Glutamatergic neuron (in vitro differentiated cells): ENCODE data around the gene ZGLP1. TPM values are rescaled to one million over a fixed set of nuclear protein-coding genes. Genes with fewer than 3 reads are reported as not detected.

Experiments
- DNase-seq: peaks from one replicate; pipeline ENCODE4 v3.0.0; 2022
- H3K27ac Mint-ChIP-seq: one replicate; pipeline ENCODE4 v1.8.0; 2020; ENCODE audit warnings: mild to moderate bottlenecking, mixed read lengths, inconsistent platforms; ENCODE audit not compliant: unreplicated experiment
- H3K27me3 Mint-ChIP-seq: one replicate; pipeline ENCODE4 v1.8.0; 2020; ENCODE audit warnings: mild to moderate bottlenecking, moderate library complexity, mixed read lengths, inconsistent platforms; ENCODE audit not compliant: unreplicated experiment
- H3K36me3 Mint-ChIP-seq: one replicate; pipeline ENCODE4 v1.8.0; 2020; ENCODE audit warnings: mild to moderate bottlenecking, mixed read lengths, inconsistent platforms; ENCODE audit not compliant: unreplicated experiment
- H3K4me1 Mint-ChIP-seq: one replicate; pipeline ENCODE4 v1.8.0; 2020; ENCODE audit warnings: mild to moderate bottlenecking, low read depth, mixed read lengths, inconsistent platforms; ENCODE audit not compliant: unreplicated experiment
- H3K4me3 Mint-ChIP-seq: one replicate; pipeline ENCODE4 v1.8.0; 2020; ENCODE audit warnings: mild to moderate bottlenecking, mixed read lengths, inconsistent platforms; ENCODE audit not compliant: unreplicated experiment
- H3K9me3 Mint-ChIP-seq: one replicate; pipeline ENCODE4 v1.8.0; 2020; ENCODE audit warnings: mild to moderate bottlenecking, moderate library complexity, mixed read lengths, inconsistent platforms; ENCODE audit not compliant: unreplicated experiment
- total RNA-seq: library from RNA; stranded (reverse); fragmentation: NEBNext Ultra II Directional; extraction: Animal tissue kit (Norgen Biotek cat#: 25700); gene quantifications from one replicate; pipeline ENCODE4 v1.2.1, GENCODE V29; 2021; ENCODE audit not compliant: unreplicated experiment
- TF ChIP-seq, protein P1 (sequence below): fragments of 200-600 bp; sonication (generic); IDR thresholded peaks from one replicate; pipeline ENCODE4 v1.5.0; 2021; ENCODE audit not compliant: partially characterized antibody, unreplicated experiment

The ZGLP1 gene
- total RNA-seq, 1 donor from 2014 or later, result 9.4 TPM

- no peak within 1 kb of the TSS for H3K4me3 Mint-ChIP-seq
- H3K27me3 Mint-ChIP-seq, result peaks cover 22% of the 10 kb centered on the region
- H3K9me3 Mint-ChIP-seq, result peaks cover 7% of the 10 kb centered on the region
- TF ChIP-seq, protein P1, sequence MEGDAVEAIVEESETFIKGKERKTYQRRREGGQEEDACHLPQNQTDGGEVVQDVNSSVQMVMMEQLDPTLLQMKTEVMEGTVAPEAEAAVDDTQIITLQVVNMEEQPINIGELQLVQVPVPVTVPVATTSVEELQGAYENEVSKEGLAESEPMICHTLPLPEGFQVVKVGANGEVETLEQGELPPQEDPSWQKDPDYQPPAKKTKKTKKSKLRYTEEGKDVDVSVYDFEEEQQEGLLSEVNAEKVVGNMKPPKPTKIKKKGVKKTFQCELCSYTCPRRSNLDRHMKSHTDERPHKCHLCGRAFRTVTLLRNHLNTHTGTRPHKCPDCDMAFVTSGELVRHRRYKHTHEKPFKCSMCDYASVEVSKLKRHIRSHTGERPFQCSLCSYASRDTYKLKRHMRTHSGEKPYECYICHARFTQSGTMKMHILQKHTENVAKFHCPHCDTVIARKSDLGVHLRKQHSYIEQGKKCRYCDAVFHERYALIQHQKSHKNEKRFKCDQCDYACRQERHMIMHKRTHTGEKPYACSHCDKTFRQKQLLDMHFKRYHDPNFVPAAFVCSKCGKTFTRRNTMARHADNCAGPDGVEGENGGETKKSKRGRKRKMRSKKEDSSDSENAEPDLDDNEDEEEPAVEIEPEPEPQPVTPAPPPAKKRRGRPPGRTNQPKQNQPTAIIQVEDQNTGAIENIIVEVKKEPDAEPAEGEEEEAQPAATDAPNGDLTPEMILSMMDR, result no peak
- H3K36me3 Mint-ChIP-seq, result no peaks in the 10 kb centered on the region
- peaks cover 1% of the 10 kb centered on the region for H3K4me1 Mint-ChIP-seq
- peak; percentile 33 for DNase-seq
- no peak within 1 kb of the TSS for H3K27ac Mint-ChIP-seq
Observed at GRCh38 chr19:10286803-10287737, 22.5 kb downstream of the ZGLP1 start, which contains the start of gene ICAM4. Gene ICAM4 (plus strand): TSS chr19:10286955. CDS start chr19:10287013, 58 bp downstream.

GRCh38 chr19:10285393-10285792 is 24.2 kb downstream of the ZGLP1 start:
- peaks cover 5% of the 10 kb centered on the region for H3K9me3 Mint-ChIP-seq

GRCh38 chr19:10284960-10285278 is 24.7 kb downstream of the ZGLP1 start:
- no peak overlapping the region for H3K4me3 Mint-ChIP-seq
- no peak overlapping the region for H3K27ac Mint-ChIP-seq
- peaks cover 13% of the 10 kb centered on the region for H3K27me3 Mint-ChIP-seq
- H3K4me1 Mint-ChIP-seq, result no peaks in the 10 kb centered on the region
- H3K36me3 Mint-ChIP-seq, result no peaks in the 10 kb centered on the region
- TF ChIP-seq, protein P1, result no peak
- peaks cover 5% of the 10 kb centered on the region for H3K9me3 Mint-ChIP-seq
- DNase-seq, result no peak

More at GRCh38 chr19:10285393-10285792, 24.2 kb downstream of the ZGLP1 start:
- no peak overlapping the region for H3K27ac Mint-ChIP-seq
- no peaks in the 10 kb centered on the region for H3K36me3 Mint-ChIP-seq
- no peak overlapping the region for H3K4me3 Mint-ChIP-seq
- H3K27me3 Mint-ChIP-seq, result peaks cover 15% of the 10 kb centered on the region
- H3K4me1 Mint-ChIP-seq, result no peaks in the 10 kb centered on the region
- TF ChIP-seq, protein P1, result no peak
- DNase-seq, result no peak

DNA sequence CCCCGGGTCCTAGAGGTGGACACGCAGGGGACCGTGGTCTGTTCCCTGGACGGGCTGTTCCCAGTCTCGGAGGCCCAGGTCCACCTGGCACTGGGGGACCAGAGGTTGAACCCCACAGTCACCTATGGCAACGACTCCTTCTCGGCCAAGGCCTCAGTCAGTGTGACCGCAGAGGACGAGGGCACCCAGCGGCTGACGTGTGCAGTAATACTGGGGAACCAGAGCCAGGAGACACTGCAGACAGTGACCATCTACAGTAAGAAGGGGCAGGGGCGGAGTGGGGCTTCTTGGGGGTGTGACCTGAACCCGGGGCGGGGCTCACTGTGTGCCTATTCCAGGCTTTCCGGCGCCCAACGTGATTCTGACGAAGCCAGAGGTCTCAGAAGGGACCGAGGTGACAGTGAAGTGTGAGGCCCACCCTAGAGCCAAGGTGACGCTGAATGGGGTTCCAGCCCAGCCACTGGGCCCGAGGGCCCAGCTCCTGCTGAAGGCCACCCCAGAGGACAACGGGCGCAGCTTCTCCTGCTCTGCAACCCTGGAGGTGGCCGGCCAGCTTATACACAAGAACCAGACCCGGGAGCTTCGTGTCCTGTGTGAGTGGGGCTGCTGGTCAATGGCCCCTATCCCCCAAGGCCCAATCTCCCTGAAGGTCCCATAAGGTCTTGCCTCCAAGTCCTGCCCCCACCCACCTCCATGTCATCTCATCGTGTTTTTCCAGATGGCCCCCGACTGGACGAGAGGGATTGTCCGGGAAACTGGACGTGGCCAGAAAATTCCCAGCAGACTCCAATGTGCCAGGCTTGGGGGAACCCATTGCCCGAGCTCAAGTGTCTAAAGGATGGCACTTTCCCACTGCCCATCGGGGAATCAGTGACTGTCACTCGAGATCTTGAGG is 25.3 kb downstream of the ZGLP1 start:
- no peak overlapping the region for H3K27ac Mint-ChIP-seq
- peaks cover 15% of the 10 kb centered on the region for H3K27me3 Mint-ChIP-seq
- no peaks in the 10 kb centered on the region for H3K36me3 Mint-ChIP-seq
- no peak for DNase-seq
- H3K4me1 Mint-ChIP-seq, result no peaks in the 10 kb centered on the region
- H3K9me3 Mint-ChIP-seq, result peaks cover 5% of the 10 kb centered on the region
- no peak overlapping the region for H3K4me3 Mint-ChIP-seq
- TF ChIP-seq, protein P1, result no peak
